NT2/D1 (cell line): ENCODE measurements around the gene PLPP7.

Experiments used
- SUZ12 ChIP-seq: IDR thresholded peaks from 2 replicates; pipeline ENCODE4 v1.6.1; 2011; ENCODE audit not compliant: insufficient read length, insufficient read depth; ENCODE audit errors: extremely low read depth
- YY1 ChIP-seq: IDR thresholded peaks from 2 replicates; pipeline ENCODE4 v1.6.1; 2011; ENCODE audit not compliant: insufficient read length, insufficient read depth
- ZNF274 ChIP-seq: IDR thresholded peaks from 2 replicates; pipeline ENCODE4 v1.6.1; 2011; ENCODE audit warnings: mild to moderate bottlenecking, low read depth, low read length

DNA sequence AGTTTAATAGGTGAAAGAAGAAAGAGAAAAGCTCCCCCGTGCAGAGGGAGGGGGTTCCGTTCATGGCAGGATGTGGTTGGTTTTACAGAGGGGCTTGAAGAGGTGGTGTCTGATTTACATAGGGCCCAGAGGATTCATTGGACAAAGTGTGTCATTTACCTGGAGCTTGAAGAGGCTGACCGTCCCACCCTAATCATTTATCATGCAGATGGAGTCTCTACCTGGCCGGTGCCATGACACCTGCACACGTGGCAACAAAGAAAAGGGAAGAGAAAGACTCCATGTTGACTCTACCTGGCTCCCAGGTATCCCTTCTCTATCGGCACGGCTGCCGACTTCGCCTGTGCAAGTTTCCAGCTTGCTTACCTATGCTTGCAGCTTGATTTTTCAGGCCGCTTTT, 69.0 kb downstream of the PLPP7 start:
- TF ChIP-seq SUZ12 (no peak), YY1 (no peak), ZNF274 (no peak)
